Tongue (tissue), 2 donors: ENCODE measurements around the gene CSGALNACT2. TPM values are rescaled to one million over a fixed set of nuclear protein-coding genes. Genes with fewer than 3 reads are reported as not detected.
"Not testable (repeated sequence)": the region's sequence is repeated elsewhere in the genome, so short reads cannot be mapped to it uniquely, and the experiment has no call there.

ENCODE experiments used
- DNase-seq: peaks from one replicate; pipeline ENCODE4 v3.0.0-alpha.2; 2015
- total RNA-seq: library from RNA; depleted of rRNA; stranded (reverse); fragments of >200 nt; gene quantifications from one replicate; pipeline ENCODE4 v1.2.3, GENCODE V29; 2014

The CSGALNACT2 gene
- total RNA-seq, 1 donor from 2014 or later: 24.8 TPM

DNA sequence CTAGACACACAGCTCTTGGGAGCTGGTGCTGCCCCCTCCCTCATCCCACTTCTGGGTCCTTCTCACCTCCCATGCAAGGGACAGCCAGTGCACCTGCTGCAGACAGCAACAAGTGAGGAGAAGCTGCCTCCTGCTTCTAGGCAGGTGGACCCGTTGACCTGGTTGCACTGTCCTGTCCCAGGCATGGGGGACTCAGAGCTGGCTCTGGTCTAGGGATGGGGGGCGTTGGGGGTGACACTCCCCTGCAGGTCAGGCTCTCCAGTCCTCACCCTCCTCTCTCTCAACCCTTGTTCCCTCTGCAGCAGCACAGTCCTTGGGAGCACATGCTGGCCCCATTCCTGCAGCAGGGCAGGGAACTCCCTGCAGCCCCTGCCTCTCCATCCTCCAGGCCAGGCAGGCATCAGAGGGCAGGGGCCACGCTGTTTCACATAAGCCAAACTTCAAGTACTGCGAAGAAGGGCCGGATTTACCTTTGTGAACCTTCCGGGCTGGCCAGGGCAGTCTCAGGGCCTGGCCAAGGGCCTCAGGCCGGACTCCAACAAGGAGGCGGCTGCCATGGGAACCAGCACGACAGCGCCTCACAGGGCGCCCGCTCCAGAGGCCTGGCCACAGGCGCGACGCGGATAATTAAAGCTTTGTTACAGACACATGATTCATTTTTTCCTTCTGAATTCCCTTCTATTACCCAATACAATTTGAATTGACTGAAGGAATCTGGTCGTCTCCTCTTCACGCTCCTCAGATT, 80.1 kb downstream of the CSGALNACT2 start:
- no peak for DNase-seq

DNA sequence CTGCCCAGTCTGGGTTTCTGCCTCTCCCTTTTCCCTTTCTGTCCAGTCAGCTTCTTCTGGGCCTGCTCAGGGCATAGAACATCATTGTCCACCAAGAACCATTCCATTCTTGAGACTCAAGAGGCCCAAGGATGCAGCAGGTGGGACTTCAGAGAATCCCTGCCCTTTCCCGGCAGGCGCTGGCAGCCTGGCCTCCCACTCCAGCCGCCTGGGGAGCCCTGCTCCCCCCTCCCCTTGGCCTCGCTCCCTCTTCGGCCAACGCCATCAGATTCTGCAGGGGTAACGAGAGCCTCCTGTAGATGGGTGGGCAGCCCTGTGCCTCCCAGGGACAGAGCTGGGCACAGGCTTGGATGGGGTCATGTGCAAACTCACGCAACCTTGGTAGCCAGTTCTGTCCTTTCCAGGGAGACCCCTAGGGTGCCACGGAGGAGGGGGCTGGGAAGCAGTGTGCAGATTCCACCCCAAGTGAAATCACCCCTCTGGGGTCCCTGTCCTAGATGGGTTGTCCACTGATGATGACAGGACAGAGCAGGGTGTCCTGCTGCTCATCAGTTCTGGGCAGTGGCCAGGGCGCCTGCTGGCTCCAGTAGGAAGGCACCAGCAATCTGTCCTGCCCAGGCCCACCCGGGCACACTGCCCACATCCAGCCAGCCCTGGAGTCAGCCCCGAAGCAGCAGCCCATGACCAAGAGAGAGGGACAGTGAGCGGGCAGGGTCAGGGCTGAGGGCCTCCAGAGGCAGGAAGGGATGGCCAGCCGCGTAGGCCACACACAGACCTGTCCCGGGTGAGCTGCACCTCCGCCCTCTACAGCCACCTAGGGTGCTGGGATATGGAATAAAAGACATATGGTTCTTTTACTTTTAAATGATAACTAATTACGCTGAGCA, 80.9 kb downstream of the CSGALNACT2 start:
- DNase-seq: no peak

DNA sequence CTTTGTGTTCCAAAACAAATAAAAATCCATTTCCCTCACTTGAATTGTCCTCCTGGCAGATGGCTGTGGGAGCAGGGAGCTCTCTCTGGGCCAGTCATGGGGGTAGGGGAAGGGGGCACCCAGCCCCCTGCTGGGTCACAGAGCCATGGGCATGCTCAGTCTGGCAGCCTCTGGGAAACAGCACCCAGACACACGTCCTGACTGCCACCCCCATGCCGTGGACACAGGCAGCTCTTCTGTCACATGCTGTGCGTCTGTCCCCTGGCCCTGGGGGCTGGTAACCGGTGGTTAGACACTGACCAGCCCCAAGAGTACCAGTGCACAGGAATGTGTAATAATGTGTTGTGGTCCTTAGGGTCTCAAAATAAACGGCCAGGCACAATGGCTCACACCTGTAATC, 81.6 kb downstream of the CSGALNACT2 start:
- no peak for DNase-seq

DNA sequence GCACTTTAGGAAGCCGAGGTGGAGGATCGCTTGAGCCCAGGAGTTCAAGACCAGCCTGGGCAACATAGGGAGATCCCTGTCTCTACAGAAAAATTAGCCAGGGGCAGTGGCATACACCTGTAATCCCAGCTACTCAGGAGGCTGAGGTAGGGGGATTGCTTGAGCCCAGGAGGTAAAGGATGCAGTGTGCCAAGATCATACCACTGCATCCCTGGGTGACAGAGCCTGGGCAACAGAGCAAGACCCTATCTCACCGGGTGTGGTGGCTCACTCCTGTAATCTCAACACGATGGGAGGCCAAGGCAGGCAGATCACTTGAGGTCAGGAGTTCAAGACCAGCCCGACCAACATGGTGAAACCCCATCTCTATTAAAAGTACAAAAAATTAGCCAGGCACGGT, 82.0 kb downstream of the CSGALNACT2 start:
- not testable (repeated sequence) for DNase-seq

DNA sequence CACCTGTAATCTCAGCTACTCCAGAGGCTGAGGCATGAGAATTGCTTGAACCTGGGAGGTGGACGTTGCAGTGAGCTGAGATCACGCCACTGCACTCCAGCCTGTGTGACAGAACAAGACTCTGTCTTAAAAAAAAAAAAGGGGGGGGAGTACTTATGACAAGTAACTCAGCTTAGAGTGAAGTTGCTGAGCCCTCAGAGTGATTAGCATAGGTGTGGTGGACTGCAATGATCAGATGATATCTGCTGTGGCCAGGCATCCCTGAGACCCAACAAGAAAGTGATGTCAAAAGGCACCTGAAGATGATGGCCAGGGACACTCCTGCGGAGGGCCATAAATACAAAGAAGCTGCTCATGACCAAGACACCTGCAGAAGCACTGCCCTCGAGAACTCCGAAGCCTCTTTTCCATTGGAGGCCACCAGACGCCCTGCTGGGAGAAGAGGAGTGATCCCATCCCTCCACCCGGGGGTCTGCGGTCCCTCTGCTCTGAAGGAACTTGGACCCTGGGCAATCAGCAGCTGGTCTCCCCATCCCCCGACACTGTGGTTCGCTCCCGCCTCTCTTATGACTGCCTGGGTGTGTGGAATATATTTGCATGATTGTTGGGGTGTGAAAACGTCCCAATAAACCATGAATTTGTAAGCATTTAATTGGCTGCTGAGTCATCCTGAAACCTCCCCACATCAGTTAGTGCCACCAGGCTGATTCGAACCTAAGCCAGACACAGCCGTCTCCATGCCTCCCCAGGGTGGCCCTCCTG, 82.6 kb downstream of the CSGALNACT2 start:
- no peak for DNase-seq

DNA sequence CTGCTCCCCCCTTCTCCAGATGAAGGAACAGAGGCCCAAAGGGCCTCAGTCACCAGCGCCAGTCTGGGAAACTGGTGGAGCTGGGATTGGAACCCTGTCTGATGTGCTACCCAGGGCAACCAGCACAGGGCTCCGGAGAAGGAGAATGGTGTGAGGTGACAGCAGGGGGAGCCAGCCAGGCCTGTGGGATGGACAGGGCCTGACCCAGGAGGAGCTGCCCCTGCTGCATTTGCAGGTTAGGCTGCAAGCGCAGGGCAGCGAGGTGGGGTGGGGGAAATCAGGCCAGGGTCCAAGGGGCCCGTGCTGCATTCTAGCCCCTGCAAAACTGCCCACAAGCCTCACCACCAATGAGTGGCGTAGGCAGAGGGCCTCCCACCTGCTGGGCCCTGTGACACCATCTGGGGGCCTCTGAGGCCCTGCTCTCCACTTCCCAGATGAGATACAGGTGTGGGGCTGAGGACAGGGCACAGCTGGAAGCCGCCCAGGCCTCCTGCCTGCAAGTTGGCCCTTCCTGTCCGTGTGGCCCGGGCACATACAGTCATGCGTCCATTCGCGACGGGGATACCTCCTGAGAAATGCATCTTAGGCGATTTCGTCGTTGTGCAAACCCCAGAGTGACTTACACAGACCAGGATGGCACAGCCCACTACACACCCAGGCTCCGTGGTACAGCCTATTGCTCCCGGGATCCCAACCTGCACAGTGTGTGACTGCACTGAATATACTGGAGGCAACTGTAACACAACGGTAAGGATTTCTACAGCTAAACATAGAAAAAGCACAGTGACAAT, 83.4 kb downstream of the CSGALNACT2 start:
- no peak for DNase-seq

DNA sequence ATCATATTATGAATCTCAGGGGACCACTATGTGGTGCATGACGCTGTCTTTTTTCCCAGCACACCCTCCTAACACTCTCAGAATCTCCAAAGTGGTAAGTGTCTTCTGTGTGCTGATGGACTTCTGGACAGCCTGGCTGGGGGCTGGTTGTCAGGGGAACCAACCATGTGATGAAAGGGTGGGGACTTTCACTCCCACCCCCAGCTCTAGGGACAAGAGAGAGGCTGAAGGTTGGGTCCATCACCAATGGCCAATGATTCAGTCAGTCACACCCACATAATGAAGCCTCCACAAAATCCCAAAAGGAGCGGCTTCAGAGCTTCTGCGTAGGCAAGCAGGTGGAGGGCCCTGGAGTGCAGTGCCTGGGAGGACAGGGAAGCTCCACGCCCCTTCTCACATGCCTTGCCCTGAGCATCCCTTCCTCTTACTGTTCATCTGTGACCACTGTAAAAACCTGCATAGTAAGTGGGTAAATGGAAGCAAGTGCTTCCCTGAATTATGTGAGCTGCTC, 84.0 kb downstream of the CSGALNACT2 start:
- no peak for DNase-seq

DNA sequence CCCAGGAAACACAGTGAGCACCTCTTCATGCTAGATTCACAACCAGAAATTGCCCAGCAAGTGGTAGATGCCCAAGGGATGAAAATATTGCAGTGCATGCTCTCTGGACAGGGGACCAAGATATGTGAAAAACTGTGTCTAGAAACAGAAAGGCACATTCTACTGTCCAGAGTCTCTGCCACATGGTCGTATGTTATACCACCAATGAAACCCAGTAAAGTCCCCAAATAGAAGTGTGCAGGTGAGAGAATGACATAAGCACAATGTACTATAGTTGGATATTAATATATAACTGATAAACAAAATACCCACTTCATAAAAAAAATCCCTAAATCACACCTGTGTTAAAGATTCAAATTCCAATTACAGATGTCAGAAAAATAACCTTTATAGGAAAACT, 84.8 kb downstream of the CSGALNACT2 start:
- DNase-seq: no peak

DNA sequence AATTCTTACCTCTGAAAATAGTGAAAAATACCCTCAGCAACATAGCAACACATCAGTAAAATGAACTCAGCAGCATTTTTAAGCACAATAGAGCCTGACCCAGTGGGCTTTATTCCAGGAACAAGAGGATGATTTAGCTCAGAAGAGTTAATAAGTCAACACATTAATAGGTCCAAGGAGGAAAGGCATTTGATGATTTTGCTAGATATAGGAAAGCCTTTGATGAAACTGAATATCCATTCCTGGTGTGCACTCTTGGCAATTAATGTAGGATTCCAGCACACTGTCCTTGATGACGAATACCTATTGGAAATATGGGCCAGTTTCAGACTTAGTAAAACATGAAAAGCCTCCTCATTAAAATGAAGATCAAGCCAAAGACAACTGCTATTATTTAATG, 86.1 kb downstream of the CSGALNACT2 start:
- no peak for DNase-seq

DNA sequence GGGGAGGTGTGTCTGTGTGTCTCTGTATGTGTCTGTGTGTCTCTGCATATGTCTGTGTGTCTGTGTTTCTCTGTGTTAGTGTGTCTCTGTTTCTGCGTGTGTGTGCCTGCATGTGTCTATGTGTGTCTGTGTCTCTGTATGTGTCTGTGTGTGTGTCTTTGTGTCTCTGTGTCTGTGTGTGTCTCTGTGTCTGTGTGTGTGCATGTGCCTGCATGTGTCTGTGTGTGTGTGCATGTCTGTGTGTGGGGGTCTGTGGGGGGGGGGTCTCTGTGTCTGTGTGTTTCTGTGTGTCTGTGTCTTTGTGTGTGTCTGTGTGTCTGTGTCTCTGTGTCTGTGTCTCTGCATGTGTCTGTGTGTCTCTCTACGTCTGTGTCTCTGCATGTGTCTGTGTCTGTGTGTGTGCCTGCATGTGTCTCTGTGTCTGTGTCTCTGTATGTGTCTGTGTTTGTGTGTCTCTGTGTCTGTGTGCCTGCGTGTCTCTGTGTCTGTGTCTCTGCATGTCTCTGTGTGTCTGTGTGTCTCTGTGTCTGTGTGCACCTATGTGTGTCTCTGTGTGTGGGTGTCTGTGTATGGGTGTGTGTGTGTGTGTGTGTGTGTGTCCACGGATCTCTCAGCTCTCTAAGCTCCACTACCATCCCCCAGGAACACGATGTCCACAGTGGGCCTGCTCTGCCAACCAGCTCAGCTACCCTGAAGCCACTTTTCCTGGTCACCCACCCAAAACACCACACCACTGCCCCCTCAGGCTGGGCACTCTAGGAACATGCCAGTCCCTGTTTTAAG, 87.0 kb downstream of the CSGALNACT2 start:
- no peak for DNase-seq

DNA sequence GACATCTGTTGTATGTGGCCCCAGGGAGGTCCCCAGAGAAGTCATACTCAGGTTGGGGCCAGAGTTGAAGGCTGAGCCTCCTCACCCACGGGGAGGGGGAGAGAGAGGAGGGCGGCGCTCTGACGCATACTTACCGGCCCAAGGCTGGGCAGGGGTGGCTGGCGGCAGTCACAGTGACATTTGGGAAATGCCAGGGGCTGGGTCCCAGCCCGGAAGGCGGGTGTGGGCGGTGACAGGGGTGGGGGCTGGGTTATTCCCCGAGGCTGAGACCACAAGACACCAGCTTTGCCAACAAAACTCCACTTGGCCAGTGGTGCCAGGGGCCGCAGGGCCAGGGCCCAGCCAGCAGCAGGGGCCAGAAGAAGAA, 87.5 kb downstream of the CSGALNACT2 start:
- no peak for DNase-seq

DNA sequence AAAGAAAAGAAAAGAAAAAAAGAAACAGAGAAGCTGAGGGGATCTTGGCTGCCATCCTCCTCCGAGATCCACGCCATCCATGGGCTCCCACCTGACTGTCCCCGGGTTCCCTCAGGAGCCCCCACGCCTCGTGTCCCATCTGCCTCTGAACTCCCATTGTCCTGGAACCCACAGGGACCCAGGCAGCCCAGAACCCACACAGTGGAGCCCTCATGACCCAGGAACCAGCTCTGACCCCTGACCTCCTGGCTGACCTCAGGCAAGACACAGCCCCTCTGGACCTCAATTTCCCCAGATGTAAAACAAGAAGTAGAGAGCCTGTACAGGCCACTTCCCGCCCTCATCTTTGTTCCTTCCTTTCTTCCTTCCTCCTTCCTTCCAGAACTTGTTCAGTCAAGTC, 88.2 kb downstream of the CSGALNACT2 start:
- DNase-seq: no peak

DNA sequence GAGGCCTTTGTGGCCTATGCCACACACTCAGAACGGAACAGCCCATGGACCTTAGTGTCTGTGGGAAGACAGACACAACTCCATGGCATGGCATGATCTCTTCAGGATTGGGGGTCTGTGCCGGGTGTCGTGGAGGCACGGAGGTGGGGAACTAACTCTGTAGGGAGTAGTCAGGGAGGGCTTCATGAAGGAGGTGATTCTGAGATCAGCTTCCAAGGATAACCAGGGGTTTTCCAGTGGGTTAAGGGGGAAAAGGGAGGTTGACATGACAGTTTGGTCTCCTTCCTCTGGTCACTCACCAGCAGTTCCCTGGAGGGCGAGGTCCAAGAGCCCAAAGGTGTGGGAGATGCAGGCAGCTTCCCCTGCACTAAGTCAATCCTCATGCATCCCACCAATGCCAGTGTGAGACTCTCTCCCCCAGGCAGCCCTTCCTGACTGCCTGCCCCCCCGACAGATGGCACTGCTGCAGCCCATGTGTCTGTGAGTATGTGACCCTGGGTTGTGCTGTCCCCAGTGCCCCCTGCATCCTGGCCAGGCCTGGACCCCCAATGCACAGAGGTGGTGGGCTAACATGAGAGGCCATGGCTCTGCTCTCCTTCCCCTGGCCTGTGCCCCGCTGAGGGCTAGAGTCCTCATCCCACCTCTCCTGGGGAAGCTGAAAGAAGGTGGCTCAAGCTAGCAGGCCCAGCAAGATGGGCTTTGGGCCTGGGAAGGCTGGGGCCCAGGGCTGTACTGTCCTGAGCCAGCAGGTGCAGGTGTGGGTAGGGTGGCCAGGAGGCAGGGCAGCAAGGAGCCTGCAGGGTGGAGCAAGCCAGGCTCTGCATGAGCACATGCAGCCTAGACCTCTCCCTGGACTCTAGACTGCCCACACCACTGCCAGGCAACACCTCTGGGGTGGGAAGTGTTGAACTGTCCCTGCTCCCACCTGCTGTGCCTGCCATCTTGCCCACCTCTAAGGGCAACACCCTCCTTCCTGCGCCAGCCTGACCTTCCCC, 88.9 kb downstream of the CSGALNACT2 start:
- DNase-seq: no peak

DNA sequence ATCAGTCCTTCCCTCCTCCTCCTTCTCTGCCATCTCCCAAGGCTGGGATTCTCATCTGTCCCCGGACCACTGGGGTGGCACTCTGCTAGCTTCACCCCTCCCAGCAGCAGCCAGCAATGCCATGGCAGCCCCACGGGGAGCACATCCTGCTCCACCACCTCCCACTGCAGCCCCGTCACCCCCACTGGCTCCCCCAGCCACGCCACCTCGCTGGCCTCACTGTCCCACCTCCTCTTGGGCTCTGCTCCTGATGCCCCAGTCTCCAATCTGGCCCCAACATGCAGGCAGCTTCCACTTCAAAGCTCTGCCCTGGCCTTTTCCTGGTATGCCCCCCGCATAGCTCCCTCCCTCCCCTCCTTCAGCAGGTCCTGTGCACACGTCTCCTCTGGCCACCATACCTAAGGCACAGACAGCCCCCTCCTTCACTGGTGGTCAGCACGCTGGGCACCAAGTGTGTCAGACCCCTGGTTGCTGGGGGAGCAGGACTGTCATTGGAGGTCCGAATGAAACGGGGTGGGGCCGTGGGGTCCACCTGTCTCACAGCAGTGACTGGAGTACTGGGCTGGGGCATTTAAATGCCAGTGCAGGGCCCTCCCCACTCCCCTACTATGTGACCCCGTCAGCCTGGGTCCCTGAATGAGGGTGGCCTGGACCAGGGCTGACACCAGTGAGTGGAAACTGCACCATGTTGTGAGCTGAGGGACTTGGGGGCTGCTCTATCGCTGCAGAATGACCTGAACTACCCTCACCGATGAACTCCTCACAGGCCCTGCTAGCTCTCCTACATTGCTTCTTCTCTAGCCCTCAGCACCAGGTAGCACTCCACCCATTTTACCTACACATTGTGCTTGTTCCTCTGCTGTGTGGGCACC, 89.9 kb downstream of the CSGALNACT2 start:
- DNase-seq: no peak

DNA sequence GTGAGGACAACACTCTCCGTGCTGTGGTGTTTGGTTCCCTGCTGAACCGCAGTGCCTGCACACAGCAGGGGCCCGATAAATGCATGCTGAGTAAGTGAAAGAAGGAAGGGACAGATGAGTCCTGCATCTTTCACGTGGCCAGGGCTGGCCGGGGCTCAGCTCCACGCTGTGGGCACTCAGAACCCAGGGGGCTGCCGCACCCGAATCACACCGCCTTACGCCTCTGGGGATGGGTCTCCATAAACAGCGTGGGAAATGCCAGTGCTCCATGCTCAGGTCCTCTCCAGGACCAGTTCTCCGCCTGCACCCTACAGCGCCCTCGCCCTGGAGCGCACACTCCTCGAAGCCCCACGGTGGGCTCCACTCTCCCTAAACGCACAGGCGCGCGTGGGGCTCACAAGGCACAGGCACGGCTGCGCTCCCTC, 90.5 kb downstream of the CSGALNACT2 start:
- no peak for DNase-seq

DNA sequence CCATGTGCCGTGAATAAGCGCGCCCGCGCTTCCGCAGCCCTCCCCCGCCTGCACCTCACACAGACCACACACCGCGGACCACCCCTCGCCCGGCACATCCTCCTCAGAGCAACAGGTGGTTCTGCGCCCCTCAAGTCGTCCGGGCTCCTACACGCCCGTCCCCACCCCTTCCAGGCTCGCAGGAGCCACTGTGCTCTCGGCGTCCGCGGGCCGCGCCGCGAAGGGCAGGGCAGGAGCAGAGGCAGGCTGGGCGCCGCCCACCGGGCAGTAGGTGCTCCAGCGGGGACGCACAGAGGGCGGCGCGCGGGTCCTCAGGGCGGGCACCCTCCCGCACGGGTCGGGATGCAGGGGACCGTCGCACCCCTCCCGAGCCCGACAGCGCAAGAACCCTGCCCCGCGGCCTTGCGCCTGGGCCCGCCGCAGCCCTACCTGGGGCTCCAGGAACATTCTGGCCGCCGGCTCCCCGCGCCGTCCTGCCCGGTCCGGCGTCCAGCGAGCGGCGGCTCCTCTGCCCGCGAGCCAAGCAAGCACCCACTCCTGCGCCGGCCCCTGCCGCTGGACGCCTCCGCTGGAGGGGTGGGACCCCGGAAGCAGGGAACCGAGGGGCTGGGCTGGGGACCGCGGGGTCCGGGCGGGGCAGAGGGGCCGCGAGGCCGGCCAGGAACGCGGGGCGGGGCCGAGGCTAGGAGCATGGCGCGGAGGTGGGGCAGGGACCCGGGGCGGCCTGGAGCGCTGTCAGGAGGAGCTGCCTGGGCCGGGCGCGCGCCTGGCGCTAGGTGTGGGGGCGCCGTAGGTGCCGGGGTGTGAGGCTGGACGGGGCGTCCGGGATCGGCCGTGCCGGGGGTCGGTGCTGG, 91.2 kb downstream of the CSGALNACT2 start:
- no peak for DNase-seq

DNA sequence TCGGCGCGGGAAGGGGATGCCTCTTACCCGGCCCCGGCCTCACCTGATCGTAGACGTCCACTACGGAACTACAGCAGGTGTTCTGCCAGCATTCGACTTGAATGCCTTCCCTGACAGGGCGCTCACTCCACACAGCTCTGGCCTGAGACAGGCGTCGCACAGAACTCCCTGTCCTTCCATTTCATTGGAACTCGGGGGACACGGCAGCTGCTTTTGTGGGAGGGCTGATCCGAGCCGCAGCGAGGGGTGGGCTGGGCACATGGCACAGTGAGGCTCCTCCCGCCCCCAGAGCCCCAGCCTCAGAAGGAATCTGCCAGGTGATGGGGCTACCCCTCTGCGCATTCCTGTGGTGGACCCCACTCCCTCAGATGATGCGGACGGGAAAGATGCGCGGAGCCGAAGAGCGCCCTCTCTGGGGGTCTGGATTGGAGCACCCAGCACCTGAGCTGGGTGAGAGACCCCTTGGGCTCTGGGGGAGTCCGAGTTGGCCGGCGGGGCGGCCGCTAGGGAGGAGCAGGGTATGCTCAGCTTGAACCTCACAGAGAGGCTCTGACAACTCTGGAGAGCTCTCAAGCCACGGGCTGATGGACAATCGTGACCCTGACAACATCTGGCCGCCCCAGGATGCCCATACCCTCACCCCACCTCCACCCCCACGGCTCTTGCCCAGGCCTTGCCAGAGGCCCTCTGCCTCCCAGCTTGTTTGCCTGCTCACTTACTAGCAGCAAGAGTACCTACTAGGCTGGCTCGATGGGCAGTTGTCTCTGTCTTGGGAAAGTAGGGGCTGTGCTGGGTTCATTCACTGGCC, 92.1 kb downstream of the CSGALNACT2 start:
- no peak for DNase-seq
